Nephron progenitor cell (in vitro differentiated cells): ENCODE data around the gene OR2AE1.

ENCODE experiments used
- DNase-seq: peaks from one replicate; pipeline ENCODE4 v3.0.0; 2021
- H3K27ac Mint-ChIP-seq: 2 replicates; pipeline ENCODE4 v1.8.0; 2021; ENCODE audit warnings: mild to moderate bottlenecking, moderate library complexity, mixed read lengths
- H3K27me3 Mint-ChIP-seq: 2 replicates; pipeline ENCODE4 v1.8.0; 2021; ENCODE audit warnings: mild to moderate bottlenecking, low read depth, mixed read lengths; ENCODE audit not compliant: poor library complexity
- H3K36me3 Mint-ChIP-seq: 2 replicates; pipeline ENCODE4 v1.8.0; 2021; ENCODE audit warnings: low read depth, mixed read lengths
- H3K4me1 Mint-ChIP-seq: 2 replicates; pipeline ENCODE4 v1.8.0; 2021; ENCODE audit warnings: mixed read lengths
- H3K4me3 Mint-ChIP-seq: 2 replicates; pipeline ENCODE4 v1.8.0; 2021; ENCODE audit warnings: mild to moderate bottlenecking, moderate library complexity, mixed read lengths
- H3K9me3 Mint-ChIP-seq: 2 replicates; pipeline ENCODE4 v1.8.0; 2021; ENCODE audit warnings: mild to moderate bottlenecking, moderate library complexity, mixed read lengths
- CTCF ChIP-seq: fragments of 200-600 bp; sonication (generic); IDR thresholded peaks from 2 replicates; pipeline ENCODE4 v1.5.0; 2021; ENCODE audit warnings: antibody characterized with exemption

OR2AE1 gene

GRCh38 chr7:99863847-99864440, 12.9 kb downstream of the OR2AE1 start:
- DNase-seq: no peak
- Mint-ChIP-seq H3K36me3 (no peaks in the 10 kb centered on the region), H3K4me1 (no peaks in the 10 kb centered on the region), H3K4me3 (no peak overlapping the region), H3K27ac (no peak overlapping the region), H3K9me3 (no peaks in the 10 kb centered on the region), H3K27me3 (peaks cover 6% of the 10 kb centered on the region)
- TF ChIP-seq CTCF: no peak

- H3K9me3 Mint-ChIP-seq: no peaks in the 10 kb centered on the region
- H3K4me1 Mint-ChIP-seq: no peaks in the 10 kb centered on the region
- TF ChIP-seq CTCF: no peak
- DNase-seq: no peak
- H3K27ac Mint-ChIP-seq: peak overlapping the region; percentile 57
- H3K27me3 Mint-ChIP-seq: no peaks in the 10 kb centered on the region
- H3K36me3 Mint-ChIP-seq: no peaks in the 10 kb centered on the region
- H3K4me3 Mint-ChIP-seq: no peak overlapping the region
Observed at GRCh38 chr7:99860281-99861127, 16.3 kb downstream of the OR2AE1 start.

- Mint-ChIP-seq H3K27me3 (peaks cover 13% of the 10 kb centered on the region), H3K27ac (no peak overlapping the region), H3K4me1 (no peaks in the 10 kb centered on the region), H3K9me3 (no peaks in the 10 kb centered on the region), H3K4me3 (no peak overlapping the region), H3K36me3 (no peaks in the 10 kb centered on the region)
- DNase-seq: no peak
- TF ChIP-seq CTCF: no peak
Observed at GRCh38 chr7:99855236-99855635, 21.6 kb downstream of the OR2AE1 start.

- Mint-ChIP-seq H3K27me3 (peaks cover 14% of the 10 kb centered on the region), H3K4me3 (no peak overlapping the region), H3K4me1 (no peaks in the 10 kb centered on the region), H3K9me3 (no peaks in the 10 kb centered on the region), H3K36me3 (no peaks in the 10 kb centered on the region), H3K27ac (no peak overlapping the region)
- no peak for TF ChIP-seq CTCF
- no peak for DNase-seq
Observed at GRCh38 chr7:99848420-99849216, 28.2 kb downstream of the OR2AE1 start.

GRCh38 chr7:99844328-99844727, 32.5 kb downstream of the OR2AE1 start:
- H3K4me3 Mint-ChIP-seq: no peak overlapping the region
- H3K9me3 Mint-ChIP-seq: no peaks in the 10 kb centered on the region
- TF ChIP-seq CTCF: no peak
- no peak overlapping the region for H3K27ac Mint-ChIP-seq
- H3K36me3 Mint-ChIP-seq: no peaks in the 10 kb centered on the region
- DNase-seq: no peak
- H3K4me1 Mint-ChIP-seq: peaks cover 3% of the 10 kb centered on the region
- H3K27me3 Mint-ChIP-seq: peaks cover 13% of the 10 kb centered on the region
